H1 (cell line): ENCODE results near the gene PDE6B. TPM values are rescaled to one million over a fixed set of nuclear protein-coding genes. Genes with fewer than 3 reads are reported as not detected.

Experiments used
- CTCF ChIA-PET: fragments of 300-600 bp; sonication (Branson Sonifier 250); formaldehyde crosslinking; loops from one replicate; lab custom pipeline; 2021; ENCODE audit not compliant: partially characterized antibody; lab: Charles Lee
- POLR2A ChIA-PET: fragments of 300-600 bp; sonication (Branson Sonifier 250); formaldehyde crosslinking; loops from one replicate; lab custom pipeline; 2021; ENCODE audit warnings: inconsistent platforms; ENCODE audit not compliant: partially characterized antibody; lab: Charles Lee
- DNase-seq, 2 experiments: peaks; one replicate each; pipeline versions ENCODE4 v3.0.0 to v3.0.0-alpha.2; 2010 to 2022; ENCODE audit warnings: low spot score in 2 of 2, low read depth in 1 of 2, mixed read lengths in 1 of 2
- FAIRE-seq: peaks from 2 replicates; lab custom pipeline; 2011; peaks lifted over from hg19 to GRCh38; lab: Jason Lieb, UNC
- H2AFZ ChIP-seq: 2 replicates; pipeline ENCODE4 v1.8.1; 2012; ENCODE audit warnings: low read length, inconsistent platforms
- H2AK5ac ChIP-seq: 2 replicates; pipeline ENCODE4 v1.6.1; 2013; ENCODE audit warnings: low read depth, low read length
- H2BK120ac ChIP-seq: replicated peaks from 2 replicates; pipeline ENCODE3; 2013; ENCODE audit warnings: low read depth, low read length, inconsistent platforms
- H2BK12ac ChIP-seq: 2 replicates; pipeline ENCODE4 v1.6.1; 2013; ENCODE audit warnings: low read depth, low read length
- H2BK15ac ChIP-seq: 2 replicates; pipeline ENCODE4 v1.6.1; 2013; ENCODE audit warnings: low read length
- H2BK20ac ChIP-seq: 2 replicates; pipeline ENCODE4 v1.6.1; 2013; ENCODE audit warnings: low read length
- H2BK5ac ChIP-seq: 2 replicates; pipeline ENCODE4 v1.6.1; 2013; ENCODE audit warnings: low read depth, low read length
- H3K14ac ChIP-seq: 2 replicates; pipeline ENCODE4 v1.6.1; 2013; ENCODE audit warnings: inconsistent platforms; ENCODE audit not compliant: insufficient read length
- H3K18ac ChIP-seq: 2 replicates; pipeline ENCODE4 v1.6.1; 2013; ENCODE audit warnings: low read length; ENCODE audit errors: extremely low read depth
- H3K23ac ChIP-seq: 2 replicates; pipeline ENCODE4 v1.6.1; 2013; ENCODE audit warnings: inconsistent platforms; ENCODE audit not compliant: insufficient read length
- H3K23me2 ChIP-seq: 2 replicates; pipeline ENCODE4 v1.6.1; 2013; ENCODE audit warnings: low read depth, low read length
- H3K27ac ChIP-seq: 2 replicates; pipeline ENCODE4 v1.6.1; 2011; ENCODE audit warnings: low read depth, low read length, inconsistent platforms
- H3K27me3 ChIP-seq, 4 experiments: replicated peaks in 1 of 4; 1 replicate in 1 of 4; 2 replicates in 3 of 4; pipeline versions ENCODE4 v1.6.1 to v1.8.1; 2011 to 2013; ENCODE audit warnings: low read length in 3 of 4, mild to moderate bottlenecking in 3 of 4, inconsistent platforms in 2 of 4, mixed read lengths in 2 of 4, moderate library complexity in 1 of 4; ENCODE audit not compliant: control insufficient read depth in 3 of 4, insufficient read depth in 3 of 4; ENCODE audit errors: extremely low read depth in 1 of 4
- H3K36me3 ChIP-seq, 4 experiments: 2 replicates each; pipeline versions ENCODE4 v1.6.1 to v1.8.1; 2011 to 2013; ENCODE audit warnings: mild to moderate bottlenecking in 4 of 4, low read length in 3 of 4, moderate library complexity in 2 of 4, control low read depth in 1 of 4, inconsistent platforms in 1 of 4; ENCODE audit not compliant: insufficient read depth in 4 of 4, control insufficient read depth in 2 of 4
- H3K4ac ChIP-seq: replicated peaks from 2 replicates; pipeline ENCODE3; 2013; ENCODE audit warnings: low read length, low read depth, mixed read lengths, inconsistent platforms; ENCODE audit not compliant: insufficient read length
- H3K4me1 ChIP-seq, 4 experiments: replicated peaks in 1 of 4; 1 replicate in 1 of 4; 2 replicates in 3 of 4; pipeline versions ENCODE4 v1.6.1 to v1.8.1; 2011 to 2013; ENCODE audit warnings: low read length in 3 of 4, inconsistent platforms in 2 of 4, mixed read lengths in 1 of 4; ENCODE audit not compliant: insufficient read depth in 4 of 4, control insufficient read depth in 3 of 4
- H3K4me2 ChIP-seq, 2 experiments: 2 replicates each; pipeline versions ENCODE4 v1.6.1 to v1.8.1; 2011 to 2013; ENCODE audit warnings: low read depth in 2 of 2, low read length in 2 of 2, control low read depth in 1 of 2, inconsistent platforms in 1 of 2, mild to moderate bottlenecking in 1 of 2; ENCODE audit not compliant: insufficient read depth in 1 of 2
- H3K4me3 ChIP-seq, 4 experiments: fragments of 200-600, 300-600 bp in 1 of 4; sonication (generic), shearing (Covaris generic), sonication (Bioruptor Twin) in 1 of 4; 2 replicates each; pipeline versions ENCODE4 v1.5.1 to v1.8.1; 2011 to 2016; ENCODE audit warnings: low read length in 4 of 4, low read depth in 3 of 4, control low read depth in 2 of 4, inconsistent platforms in 2 of 4, mild to moderate bottlenecking in 2 of 4, mixed read lengths in 1 of 4, moderate library complexity in 1 of 4; ENCODE audit not compliant: insufficient read depth in 2 of 4; ENCODE audit errors: extremely low read depth in 1 of 4
- H3K56ac ChIP-seq: replicated peaks from 2 replicates; pipeline ENCODE3; 2013; ENCODE audit warnings: low read depth, mild to moderate bottlenecking, mixed read lengths, low read length, inconsistent platforms; ENCODE audit not compliant: insufficient read length
- H3K79me1 ChIP-seq: 2 replicates; pipeline ENCODE4 v1.6.1; 2013; ENCODE audit warnings: low read depth, low read length, control low read depth
- H3K79me2 ChIP-seq, 2 experiments: 2 replicates each; pipeline versions ENCODE4 v1.6.1 to v1.8.1; 2012 to 2013; ENCODE audit warnings: low read length in 2 of 2, mild to moderate bottlenecking in 2 of 2, inconsistent platforms in 1 of 2; ENCODE audit not compliant: insufficient read depth in 2 of 2, control insufficient read depth in 1 of 2
- H3K9ac ChIP-seq, 4 experiments: replicated peaks in 1 of 4; 1 replicate in 1 of 4; 2 replicates in 3 of 4; pipeline versions ENCODE4 v1.6.1 to v1.8.1; 2011 to 2013; ENCODE audit warnings: low read depth in 3 of 4, low read length in 3 of 4, control low read depth in 2 of 4, mild to moderate bottlenecking in 2 of 4, moderate library complexity in 2 of 4, inconsistent platforms in 1 of 4; ENCODE audit errors: extremely low read depth in 1 of 4
- H3K9me3 ChIP-seq, 2 experiments: 2 replicates each; pipeline versions ENCODE4 v1.6.1 to v1.8.1; 2012 to 2013; ENCODE audit warnings: mild to moderate bottlenecking in 2 of 2, moderate library complexity in 2 of 2, control low read depth in 1 of 2, inconsistent platforms in 1 of 2, low read depth in 1 of 2, low read length in 1 of 2, mixed read lengths in 1 of 2; ENCODE audit not compliant: insufficient read depth in 2 of 2
- H4K20me1 ChIP-seq, 2 experiments: replicated peaks in 1 of 2; 2 replicates each; pipeline versions ENCODE3 to v1.8.1; 2011 to 2013; ENCODE audit warnings: inconsistent platforms in 2 of 2, low read length in 2 of 2, mild to moderate bottlenecking in 1 of 2; ENCODE audit not compliant: insufficient read depth in 2 of 2, control insufficient read depth in 1 of 2
- H4K5ac ChIP-seq: 2 replicates; pipeline ENCODE4 v1.6.1; 2013; ENCODE audit warnings: low read length, low read depth, mixed read lengths, inconsistent platforms; ENCODE audit not compliant: insufficient read length
- H4K8ac ChIP-seq: 2 replicates; pipeline ENCODE4 v1.8.0; 2013; ENCODE audit warnings: mild to moderate bottlenecking, moderate library complexity, low read length, inconsistent platforms; ENCODE audit not compliant: insufficient read depth; ENCODE audit errors: extremely low read depth
- H4K91ac ChIP-seq: replicated peaks from 2 replicates; pipeline ENCODE3; 2013; ENCODE audit warnings: low read length, mixed read lengths, inconsistent platforms; ENCODE audit not compliant: insufficient read length
- RBBP5 ChIP-seq: IDR thresholded peaks from 2 replicates; pipeline ENCODE4 v1.7.1; 2012; ENCODE audit warnings: low read depth, mild to moderate bottlenecking, inconsistent platforms, low read length, moderate library complexity, borderline replicate concordance
- RFX5 ChIP-seq: IDR thresholded peaks from 2 replicates; pipeline ENCODE4 v1.6.1; 2011; ENCODE audit warnings: low read depth, low read length, improper control_type of control experiment, borderline replicate concordance
- WGBS, 2 experiments: shearing (Covaris generic) in 1 of 2; methylation state at CpG; one replicate each; pipeline versions ENCODE4 v1.1.6 to v1.1.7; 2013 to 2015; ENCODE audit warnings: low lambda C conversion rate in 2 of 2, mixed read lengths in 2 of 2, inconsistent platforms in 1 of 2, low coverage in 1 of 2, missing lambda C conversion rate in 1 of 2; ENCODE audit not compliant: insufficient replicate concordance in 2 of 2, insufficient coverage in 1 of 2, insufficient read length in 1 of 2; ENCODE audit errors: extremely low coverage in 1 of 2, missing lambda C conversion rate in 1 of 2; 5-methylcytosine and 5-hydroxymethylcytosine counted together
- long read RNA-seq, 2 experiments: library from RNA in 1 of 2; library from capped mRNA in 1 of 2; stranded (forward); transcript quantifications; one replicate each; pipeline ENCODE4 v2.0.0, GENCODE V29; 2021; ENCODE audit warnings: inconsistent platforms in 1 of 2
- polyA minus RNA-seq, 3 experiments: library from RNA; depleted of rRNA, polyadenylated mRNA; stranded (reverse); fragments of >200 nt; gene quantifications; 1 replicate in 2 of 3; 2 replicates in 1 of 3; pipeline ENCODE4 v1.2.3, GENCODE V29; 2011
- polyA plus RNA-seq, 7 experiments: library from polyadenylated mRNA; depleted of rRNA in 3 of 7; stranded (reverse) in 5 of 7; unstranded in 2 of 7; fragments of >200 nt in 5 of 7; fragments of 200-250 nt in 2 of 7; gene quantifications; 1 replicate in 5 of 7; 2 replicates in 1 of 7; 4 replicates in 1 of 7; pipeline versions ENCODE4 v1.2.1 to v1.2.3, GENCODE V29; 2011 to 2013; ENCODE audit warnings: missing spikeins in 2 of 7, mixed read lengths in 2 of 7
- total RNA-seq: library from RNA; stranded (reverse); fragmentation: NEBNext Ultra II Directional; extraction: Animal tissue kit (Norgen Biotek cat#: 25700); gene quantifications from 2 replicates; pipeline ENCODE4 v1.2.1, GENCODE V29; 2021
- TF ChIP-seq, protein P1 (sequence below), 3 experiments: IDR thresholded peaks; 1 replicate in 2 of 3; 2 replicates in 1 of 3; pipeline versions ENCODE4 v1.5.1 to v1.6.1; 2011; ENCODE audit warnings: low read length in 3 of 3, mild to moderate bottlenecking in 3 of 3, inconsistent platforms in 2 of 3, low read depth in 1 of 3, moderate library complexity in 1 of 3; ENCODE audit not compliant: insufficient read depth in 1 of 3; ENCODE audit errors: control extremely low read depth in 1 of 3
- TF ChIP-seq, protein P2 (sequence below): IDR thresholded peaks from 2 replicates; pipeline ENCODE4 v1.6.1; 2011; ENCODE audit warnings: low read depth, mild to moderate bottlenecking, low read length; ENCODE audit not compliant: insufficient read depth

PDE6B gene
- total RNA-seq, result 4.1 and 4.5 TPM in 2 replicates
- 8.0 and 8.4 TPM in 2 replicates for polyA plus RNA-seq (2011; rRNA removed)
- polyA plus RNA-seq (2011; cell fraction: cytosol; rRNA removed), result 11.1 TPM
- 14.3 TPM for polyA plus RNA-seq (2011; cell fraction: nucleus; rRNA removed)
- 9.1 to 17.0 TPM (median 14.1 TPM) in 4 replicates for polyA plus RNA-seq (2012, experiment 1 of 2)
- polyA plus RNA-seq (2012, experiment 2 of 2), result 4.3 TPM
- polyA plus RNA-seq (2013, experiment 1 of 2), result 1.3 TPM
- 2.1 TPM for polyA plus RNA-seq (2013, experiment 2 of 2)
- polyA minus RNA-seq (2011; rRNA and poly(A)+ RNA removed), result 11.1 and 16.4 TPM in 2 replicates
- polyA minus RNA-seq (2011; cell fraction: cytosol; rRNA and poly(A)+ RNA removed), result 6.8 TPM
- 9.4 TPM for polyA minus RNA-seq (2011; cell fraction: nucleus; rRNA and poly(A)+ RNA removed)
- long read RNA-seq, experiment 1, partial matches to known transcripts, result 1 of 3 reads
- long read RNA-seq, experiment 1, other reads (novel, unspliced or antisense), result 2 of 3 reads
- long read RNA-seq, experiment 2, result 0 reads

DNA sequence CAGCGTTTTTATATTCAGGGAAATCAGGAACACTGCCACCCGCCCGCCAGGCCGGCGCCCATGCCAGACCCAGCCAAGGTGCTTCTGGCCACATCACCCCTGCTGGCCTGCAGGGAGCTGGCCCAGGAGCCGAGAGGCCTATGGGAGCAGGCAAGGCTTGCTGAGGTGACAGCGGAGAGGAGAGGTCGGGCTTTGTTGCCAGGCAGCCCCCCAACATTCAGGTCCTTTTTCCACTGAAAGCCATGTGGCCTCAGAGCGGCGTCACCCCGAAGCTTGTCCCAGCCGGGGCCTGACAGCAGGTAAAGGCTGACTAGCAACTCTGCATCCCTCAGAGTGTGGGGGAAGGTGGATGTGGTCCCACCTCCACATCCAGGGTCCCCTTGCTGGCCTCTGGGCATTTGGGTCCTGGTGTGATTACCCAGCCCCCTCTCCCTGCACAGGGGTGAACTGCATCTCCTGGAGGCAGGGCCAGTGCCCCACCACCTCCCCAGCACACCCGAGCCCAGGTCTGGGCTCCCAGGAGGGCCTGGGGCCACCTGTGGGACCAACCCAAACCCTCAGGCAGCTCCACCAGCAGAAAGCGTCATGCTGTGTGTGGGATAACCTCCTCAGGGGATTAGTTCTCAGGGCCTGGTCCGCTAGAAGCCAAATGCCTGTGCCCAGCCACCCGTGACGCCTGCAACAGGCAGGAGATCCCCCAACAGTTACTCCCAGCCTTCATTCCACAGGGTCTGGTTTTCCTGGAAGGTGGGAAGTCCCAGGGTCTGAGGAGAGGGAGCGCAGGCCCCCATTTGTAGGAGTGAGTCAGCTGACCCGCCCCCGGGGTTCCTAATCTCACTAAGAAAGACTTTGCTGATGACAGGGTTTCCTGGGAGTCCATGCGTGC, at the start of gene PDE6B:
PDE6B (plus strand) TSS at position 869 of the 886 bp plus-strand sequence. CDS start 54 bp downstream, outside the sequence.
- WGBS, 2 experiments, result 86% methylated on average over 21 of the region's 21 CpGs; no CpG with 5 or more reads in 1 of the 2 experiments
- H4K91ac ChIP-seq, result peak within 1 kb of the TSS; percentile 87
- H2BK12ac ChIP-seq, result peak within 1 kb of the TSS; percentile 89; the same call in 1 of the 2 replicates
- H4K20me1 ChIP-seq, result peaks cover 0 to 3% of the 10 kb centered on the region in 2 experiments
- H4K8ac ChIP-seq, result peak within 1 kb of the TSS; percentile 62
- DNase-seq (no peak), FAIRE-seq (no peak)
- CTCF ChIA-PET, result interaction anchor here (0.7 to 2.2 kb wide), 6 partner anchors 12 to 102 kb away, joined by 3 to 8 read pairs (median 3); no protein-coding TSS in a partner anchor
- no peaks in the 10 kb centered on the region for H3K9me3 ChIP-seq
- H4K5ac ChIP-seq, result no peak within 1 kb of the TSS
- no peak within 1 kb of the TSS for H3K14ac ChIP-seq
- H3K4me3 ChIP-seq, result no peak within 1 kb of the TSS
- H3K23me2 ChIP-seq, result no peaks in the 10 kb centered on the region
- H3K56ac ChIP-seq, result no peak within 1 kb of the TSS
- H2BK120ac ChIP-seq, result no peak within 1 kb of the TSS
- 0 out of 4 replicates have a peak within 1 kb of the TSS, but pooled peaks of 1 of the 2 experiments have one; percentile 10 for H3K4me2 ChIP-seq
- peaks cover 0 to 2% (median 0%) of the 10 kb centered on the region in 4 experiments; a peak in 1 of 7 replicates for H3K27me3 ChIP-seq
- no peak within 1 kb of the TSS for H3K9ac ChIP-seq
- no peaks in the 10 kb centered on the region for H3K79me2 ChIP-seq
- H3K4me1 ChIP-seq, result peaks cover 0 to 18% (median 8%) of the 10 kb centered on the region in 4 experiments; a peak in 5 of 7 replicates
- peak within 1 kb of the TSS; percentile 83; the same call in 1 of the 2 replicates for H3K18ac ChIP-seq
- no peak within 1 kb of the TSS for H3K27ac ChIP-seq
- H2BK5ac ChIP-seq, result peak within 1 kb of the TSS; percentile 24; the same call in 1 of the 2 replicates
- H2BK15ac ChIP-seq, result peak within 1 kb of the TSS; percentile 99
- no peaks in the 10 kb centered on the region; the same call in 1 of the 2 replicates for H3K79me1 ChIP-seq
- no peak within 1 kb of the TSS for H3K23ac ChIP-seq
- H2AK5ac ChIP-seq, result no peak within 1 kb of the TSS
- no peak within 1 kb of the TSS for H2AFZ ChIP-seq
- H2BK20ac ChIP-seq, result peak within 1 kb of the TSS; percentile 38; the same call in 1 of the 2 replicates
- no peaks in the 10 kb centered on the region for H3K36me3 ChIP-seq
- POLR2A ChIA-PET, result interaction anchor here (0.9 to 1.6 kb wide), 4 partner anchors 27 to 56 kb away, joined by 3 to 6 read pairs (median 4); no protein-coding TSS in a partner anchor
- H3K4ac ChIP-seq, result peak within 1 kb of the TSS; percentile 75
- TF ChIP-seq RBBP5 (0 out of 2 replicates have a peak, but pooled peaks have one; percentile 18), RFX5 (no peak)
- TF ChIP-seq, protein P1, sequence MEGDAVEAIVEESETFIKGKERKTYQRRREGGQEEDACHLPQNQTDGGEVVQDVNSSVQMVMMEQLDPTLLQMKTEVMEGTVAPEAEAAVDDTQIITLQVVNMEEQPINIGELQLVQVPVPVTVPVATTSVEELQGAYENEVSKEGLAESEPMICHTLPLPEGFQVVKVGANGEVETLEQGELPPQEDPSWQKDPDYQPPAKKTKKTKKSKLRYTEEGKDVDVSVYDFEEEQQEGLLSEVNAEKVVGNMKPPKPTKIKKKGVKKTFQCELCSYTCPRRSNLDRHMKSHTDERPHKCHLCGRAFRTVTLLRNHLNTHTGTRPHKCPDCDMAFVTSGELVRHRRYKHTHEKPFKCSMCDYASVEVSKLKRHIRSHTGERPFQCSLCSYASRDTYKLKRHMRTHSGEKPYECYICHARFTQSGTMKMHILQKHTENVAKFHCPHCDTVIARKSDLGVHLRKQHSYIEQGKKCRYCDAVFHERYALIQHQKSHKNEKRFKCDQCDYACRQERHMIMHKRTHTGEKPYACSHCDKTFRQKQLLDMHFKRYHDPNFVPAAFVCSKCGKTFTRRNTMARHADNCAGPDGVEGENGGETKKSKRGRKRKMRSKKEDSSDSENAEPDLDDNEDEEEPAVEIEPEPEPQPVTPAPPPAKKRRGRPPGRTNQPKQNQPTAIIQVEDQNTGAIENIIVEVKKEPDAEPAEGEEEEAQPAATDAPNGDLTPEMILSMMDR (IDR thresholded peaks at IDR 0.05; ENCODE audit: control extremely low read depth in 1 of 3, insufficient read depth in 1 of 3, low read depth in 1 of 3, low read length in 3 of 3), result peak in 2 of 3 experiments; percentile 24 to 33; a peak in 3 of 4 replicates
- TF ChIP-seq, protein P2, sequence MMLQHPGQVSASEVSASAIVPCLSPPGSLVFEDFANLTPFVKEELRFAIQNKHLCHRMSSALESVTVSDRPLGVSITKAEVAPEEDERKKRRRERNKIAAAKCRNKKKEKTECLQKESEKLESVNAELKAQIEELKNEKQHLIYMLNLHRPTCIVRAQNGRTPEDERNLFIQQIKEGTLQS, result 0 out of 2 replicates have a peak, but pooled peaks have one; percentile 21
